Subcutaneous abdominal adipose tissue (tissue), 5 donors: ENCODE data around the gene ISLR2.
"Not testable (repeated sequence)": the region's sequence is repeated elsewhere in the genome, so short reads cannot be mapped to it uniquely, and the experiment has no call there.

Experiments
- H3K27ac ChIP-seq: one replicate; pipeline ENCODE4 v1.7.0; 2013; ENCODE audit warnings: low read depth, mild to moderate bottlenecking, inconsistent platforms, low read length, moderate library complexity
- H3K27me3 ChIP-seq, 5 donors: one replicate each; pipeline ENCODE4 v1.7.0; 2013; ENCODE audit warnings: low read length in 5 of 5, inconsistent platforms in 1 of 5; ENCODE audit not compliant: control insufficient read depth in 5 of 5, insufficient read depth in 4 of 5
- H3K36me3 ChIP-seq, 5 donors: one replicate each; pipeline ENCODE4 v1.7.0; 2013; ENCODE audit warnings: low read length in 5 of 5; ENCODE audit not compliant: control insufficient read depth in 5 of 5, insufficient read depth in 5 of 5
- H3K4me1 ChIP-seq, 5 donors: one replicate each; pipeline ENCODE4 v1.7.0; 2013; ENCODE audit warnings: low read length in 5 of 5, mild to moderate bottlenecking in 3 of 5, moderate library complexity in 1 of 5; ENCODE audit not compliant: control insufficient read depth in 5 of 5, insufficient read depth in 5 of 5
- H3K4me3 ChIP-seq, 5 donors: one replicate each; pipeline ENCODE4 v1.7.0; 2013; ENCODE audit warnings: low read length in 5 of 5, low read depth in 1 of 5
- H3K9ac ChIP-seq, 5 donors: one replicate each; pipeline ENCODE4 v1.7.0; 2013; ENCODE audit warnings: low read length in 5 of 5, mild to moderate bottlenecking in 4 of 5, moderate library complexity in 3 of 5
- H3K9me3 ChIP-seq, 5 donors: one replicate each; pipeline ENCODE4 v1.7.0; 2013; ENCODE audit warnings: low read length in 5 of 5; ENCODE audit not compliant: control insufficient read depth in 5 of 5
- donor health status: healthy.
- donor health status: healthy.
- donor health status: healthy.
- donor health status: healthy.
- donor health status: healthy.

The ISLR2 gene

GRCh38 chr15:74147051-74147450 lies 16.7 kb downstream of the ISLR2 start:
- Histone ChIP-seq H3K9ac (no peak overlapping the region), H3K27ac (no peak overlapping the region), H3K27me3 (peaks cover 0 to 8% (median 5%) of the 10 kb centered on the region in 5 donors), H3K9me3 (peaks cover 0 to 11% (median 5%) of the 10 kb centered on the region in 5 donors), H3K4me3 (no peak overlapping the region), H3K4me1 (no peaks in the 10 kb centered on the region), H3K36me3 (no peaks in the 10 kb centered on the region)

- Histone ChIP-seq H3K27ac (no peak overlapping the region), H3K9me3 (no peaks in the 10 kb centered on the region), H3K9ac (no peak overlapping the region), H3K4me3 (no peak overlapping the region), H3K4me1 (peaks cover 0 to 9% (median 8%) of the 10 kb centered on the region in 5 donors), H3K27me3 (no peaks in the 10 kb centered on the region), H3K36me3 (no peaks in the 10 kb centered on the region)
These were observed 25.5 kb downstream of the ISLR2 start for GRCh38 chr15:74155766-74156417.

- Histone ChIP-seq H3K27ac (no peak overlapping the region), H3K4me3 (no peak overlapping the region), H3K27me3 (no peaks in the 10 kb centered on the region), H3K4me1 (peaks cover 0 to 9% (median 8%) of the 10 kb centered on the region in 5 donors), H3K9ac (no peak overlapping the region), H3K9me3 (no peaks in the 10 kb centered on the region), H3K36me3 (no peaks in the 10 kb centered on the region)
These were observed 26.5 kb downstream of the ISLR2 start for GRCh38 chr15:74156678-74157411.

- peaks cover 0 to 4% (median 0%) of the 10 kb centered on the region in 5 donors for H3K27me3 ChIP-seq
- H3K4me3 ChIP-seq, result no peak overlapping the region
- H3K9me3 ChIP-seq, result no peaks in the 10 kb centered on the region
- no peaks in the 10 kb centered on the region for H3K36me3 ChIP-seq
- H3K4me1 ChIP-seq, result peaks cover 0 to 9% (median 8%) of the 10 kb centered on the region in 5 donors
- H3K27ac ChIP-seq, result no peak overlapping the region
- no peak overlapping the region for H3K9ac ChIP-seq
These were observed 27.8 kb downstream of the ISLR2 start for GRCh38 chr15:74157868-74158827.

- H3K4me1 ChIP-seq, result peaks cover 0 to 9% (median 8%) of the 10 kb centered on the region in 5 donors
- H3K4me3 ChIP-seq, result no peak overlapping the region
- no peak overlapping the region for H3K27ac ChIP-seq
- no peaks in the 10 kb centered on the region for H3K36me3 ChIP-seq
- peaks cover 0 to 4% (median 0%) of the 10 kb centered on the region in 5 donors for H3K27me3 ChIP-seq
- H3K9ac ChIP-seq, result no peak overlapping the region
- H3K9me3 ChIP-seq, result no peaks in the 10 kb centered on the region
These were observed 28.7 kb downstream of the ISLR2 start for GRCh38 chr15:74158855-74159650.

GRCh38 chr15:74159773-74160172 lies 29.4 kb downstream of the ISLR2 start:
- Histone ChIP-seq H3K9me3 (no peaks in the 10 kb centered on the region), H3K9ac (no peak overlapping the region), H3K36me3 (no peaks in the 10 kb centered on the region), H3K27ac (no peak overlapping the region), H3K4me1 (peaks cover 0 to 9% (median 8%) of the 10 kb centered on the region in 5 donors), H3K27me3 (peaks cover 0 to 7% (median 0%) of the 10 kb centered on the region in 5 donors), H3K4me3 (no peak overlapping the region)

GRCh38 chr15:74160390-74160789 lies 30.0 kb downstream of the ISLR2 start:
- H3K9me3 ChIP-seq, H3K27ac ChIP-seq, H3K36me3 ChIP-seq: not testable (repeated sequence)

GRCh38 chr15:74162195-74162536 lies 31.8 kb downstream of the ISLR2 start:
- H3K4me1 ChIP-seq, H3K27me3 ChIP-seq, H3K4me3 ChIP-seq, H3K27ac ChIP-seq, H3K36me3 ChIP-seq, H3K9ac ChIP-seq, H3K9me3 ChIP-seq: not testable (repeated sequence)

More at GRCh38 chr15:74160390-74160789, 30.0 kb downstream of the ISLR2 start:
- not testable (repeated sequence) for H3K4me3 ChIP-seq, H3K9ac ChIP-seq, H3K4me1 ChIP-seq, H3K27me3 ChIP-seq

- Histone ChIP-seq H3K4me3 (no peak overlapping the region), H3K27ac (no peak overlapping the region), H3K27me3 (peaks cover 0 to 7% (median 0%) of the 10 kb centered on the region in 5 donors), H3K4me1 (peaks cover 0 to 16% (median 8%) of the 10 kb centered on the region in 5 donors), H3K9ac (no peak overlapping the region), H3K36me3 (no peaks in the 10 kb centered on the region), H3K9me3 (no peaks in the 10 kb centered on the region)
These were observed 35.1 kb downstream of the ISLR2 start for GRCh38 chr15:74165461-74165860.
